Liver (tissue), 9 donors: ENCODE data around the gene ZNF649. TPM values are rescaled to one million over a fixed set of nuclear protein-coding genes. Genes with fewer than 3 reads are reported as not detected.

ENCODE experiments used
- DNase-seq: peaks from one replicate; pipeline ENCODE4 v3.0.0-alpha.2; 2017; ENCODE audit warnings: low spot score
- H3K27ac ChIP-seq, 2 donors: one replicate each; pipeline ENCODE4 v1.7.0; 2013; ENCODE audit warnings: inconsistent platforms in 2 of 2, low read length in 2 of 2, control low read depth in 1 of 2, low read depth in 1 of 2, mild to moderate bottlenecking in 1 of 2
- H3K27me3 ChIP-seq, 4 donors: one replicate each; pipeline versions ENCODE4 v1.6.1 to v1.7.0; 2013; ENCODE audit warnings: low read length in 3 of 4, inconsistent platforms in 1 of 4, mild to moderate bottlenecking in 1 of 4, moderate library complexity in 1 of 4; ENCODE audit not compliant: control insufficient read depth in 4 of 4, insufficient read depth in 4 of 4
- H3K36me3 ChIP-seq, 4 donors: one replicate each; pipeline versions ENCODE4 v1.6.1 to v1.7.0; 2013; ENCODE audit warnings: low read length in 3 of 4, mild to moderate bottlenecking in 3 of 4, low read depth in 1 of 4, moderate library complexity in 1 of 4; ENCODE audit not compliant: control insufficient read depth in 4 of 4, insufficient read depth in 3 of 4
- H3K4me1 ChIP-seq, 4 donors: one replicate each; pipeline versions ENCODE4 v1.6.1 to v1.7.0; 2013; ENCODE audit warnings: low read length in 3 of 4, mild to moderate bottlenecking in 3 of 4, moderate library complexity in 1 of 4; ENCODE audit not compliant: control insufficient read depth in 4 of 4, insufficient read depth in 4 of 4
- H3K4me3 ChIP-seq, 3 donors: one replicate each; pipeline versions ENCODE4 v1.6.1 to v1.7.0; 2013; ENCODE audit warnings: low read length in 3 of 3, control low read depth in 1 of 3, low read depth in 1 of 3, mild to moderate bottlenecking in 1 of 3
- H3K9ac ChIP-seq, 2 donors: one replicate each; pipeline ENCODE4 v1.7.0; 2013; ENCODE audit warnings: low read length in 2 of 2, mild to moderate bottlenecking in 2 of 2, moderate library complexity in 2 of 2, control low read depth in 1 of 2, low read depth in 1 of 2
- H3K9me3 ChIP-seq, 4 donors: one replicate each; pipeline versions ENCODE4 v1.6.1 to v1.7.0; 2013; ENCODE audit warnings: low read length in 3 of 4; ENCODE audit not compliant: control insufficient read depth in 4 of 4
- CTCF ChIP-seq: fragments of 150-350 bp; IDR thresholded peaks from 2 replicates; pipeline ENCODE4 v1.5.1; 2017; ENCODE audit warnings: improper control_type of control experiment, low read depth, low read length; ENCODE audit not compliant: missing input control
- EGR1 ChIP-seq, 2 donors: IDR thresholded peaks; 2 replicates each; pipeline ENCODE4 v1.6.1; 2016 to 2018; ENCODE audit warnings: antibody characterized with exemption in 2 of 2, low read depth in 2 of 2
- FOXA1 ChIP-seq: IDR thresholded peaks from 2 replicates; pipeline ENCODE4 v1.6.1; 2016; ENCODE audit warnings: antibody characterized with exemption
- FOXA2 ChIP-seq: IDR thresholded peaks from 2 replicates; pipeline ENCODE4 v1.6.1; 2016; ENCODE audit warnings: antibody characterized with exemption
- GABPA ChIP-seq, 2 donors: IDR thresholded peaks in 1 of 2; conservative IDR thresholded peaks in 1 of 2; 2 replicates each; pipeline ENCODE4 v1.6.1; 2016; ENCODE audit warnings: antibody characterized with exemption in 2 of 2, mild to moderate bottlenecking in 1 of 2, moderate library complexity in 1 of 2
- HNF4A ChIP-seq, 2 donors: conservative IDR thresholded peaks; 2 replicates each; pipeline ENCODE4 v1.6.1; 2016; ENCODE audit warnings: antibody characterized with exemption in 2 of 2, mild to moderate bottlenecking in 2 of 2
- HNF4G ChIP-seq: IDR thresholded peaks from 2 replicates; pipeline ENCODE4 v1.6.1; 2016; ENCODE audit warnings: antibody characterized with exemption
- JUND ChIP-seq, 2 donors: IDR thresholded peaks; 2 replicates each; pipeline ENCODE4 v1.6.1; 2016; ENCODE audit warnings: antibody characterized with exemption in 2 of 2
- MAX ChIP-seq: IDR thresholded peaks from 2 replicates; pipeline ENCODE4 v1.6.1; 2016; ENCODE audit warnings: antibody characterized with exemption
- NR2F2 ChIP-seq: IDR thresholded peaks from 2 replicates; pipeline ENCODE4 v1.6.1; 2016; ENCODE audit warnings: antibody characterized with exemption
- RXRA ChIP-seq, 2 donors: IDR thresholded peaks; 2 replicates each; pipeline ENCODE4 v1.6.1; 2017 to 2018; ENCODE audit warnings: antibody characterized with exemption in 2 of 2, mild to moderate bottlenecking in 1 of 2
- SP1 ChIP-seq: IDR thresholded peaks from 2 replicates; pipeline ENCODE4 v1.6.1; 2018; ENCODE audit warnings: antibody characterized with exemption, mild to moderate bottlenecking
- TAF1 ChIP-seq: conservative IDR thresholded peaks from 2 replicates; pipeline ENCODE4 v1.6.1; 2016; ENCODE audit warnings: antibody characterized with exemption, mild to moderate bottlenecking
- WGBS: extraction: QIAGEN DNeasy Blood & Tissue Kit; methylation state at CpG from one replicate; pipeline ENCODE4 v1.1.7; 2013; 5-methylcytosine and 5-hydroxymethylcytosine counted together
- polyA plus RNA-seq, 2 donors: library from polyadenylated mRNA; stranded (reverse) in 1 of 2; unstranded in 1 of 2; fragments of 200-250 nt in 1 of 2; fragments of >200 nt in 1 of 2; fragmentation: Nextera tagmentation in 1 of 2; extraction: Ambion mirVana in 1 of 2; gene quantifications; one replicate each; pipeline versions ENCODE4 v1.2.1 to v1.2.3, GENCODE V29; 2013 to 2015
- total RNA-seq, 2 donors: library from RNA; depleted of rRNA; stranded (reverse); fragments of >200 nt; gene quantifications; one replicate each; pipeline ENCODE4 v1.2.3, GENCODE V29; 2014
- TF ChIP-seq, protein P1 (sequence below): IDR thresholded peaks from 2 replicates; pipeline ENCODE4 v1.6.1; 2016; ENCODE audit warnings: antibody characterized with exemption
- TF ChIP-seq, protein P2 (sequence below): IDR thresholded peaks from 2 replicates; pipeline ENCODE4 v1.6.1; 2016; ENCODE audit warnings: antibody characterized with exemption
- TF ChIP-seq, protein P3 (sequence below): IDR thresholded peaks from 2 replicates; pipeline ENCODE4 v1.6.1; 2016; ENCODE audit warnings: antibody characterized with exemption, mild to moderate bottlenecking
- donor health status: healthy.
- donor health status: healthy.
- donor health status: healthy.
- donor health status: healthy.
- donor health status: healthy.

Gene ZNF649
- total and polyA plus RNA-seq, 4 donors: 0.83 to 5.0 (median 3.1) TPM

- TF ChIP-seq, protein P1, sequence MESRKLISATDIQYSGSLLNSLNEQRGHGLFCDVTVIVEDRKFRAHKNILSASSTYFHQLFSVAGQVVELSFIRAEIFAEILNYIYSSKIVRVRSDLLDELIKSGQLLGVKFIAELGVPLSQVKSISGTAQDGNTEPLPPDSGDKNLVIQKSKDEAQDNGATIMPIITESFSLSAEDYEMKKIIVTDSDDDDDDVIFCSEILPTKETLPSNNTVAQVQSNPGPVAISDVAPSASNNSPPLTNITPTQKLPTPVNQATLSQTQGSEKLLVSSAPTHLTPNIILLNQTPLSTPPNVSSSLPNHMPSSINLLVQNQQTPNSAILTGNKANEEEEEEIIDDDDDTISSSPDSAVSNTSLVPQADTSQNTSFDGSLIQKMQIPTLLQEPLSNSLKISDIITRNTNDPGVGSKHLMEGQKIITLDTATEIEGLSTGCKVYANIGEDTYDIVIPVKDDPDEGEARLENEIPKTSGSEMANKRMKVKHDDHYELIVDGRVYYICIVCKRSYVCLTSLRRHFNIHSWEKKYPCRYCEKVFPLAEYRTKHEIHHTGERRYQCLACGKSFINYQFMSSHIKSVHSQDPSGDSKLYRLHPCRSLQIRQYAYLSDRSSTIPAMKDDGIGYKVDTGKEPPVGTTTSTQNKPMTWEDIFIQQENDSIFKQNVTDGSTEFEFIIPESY: no peak
- TF ChIP-seq HNF4A (conservative IDR thresholded peaks at IDR 0.05) (no peak), MAX (no peak), NR2F2 (no peak), RXRA (IDR thresholded peaks at IDR 0.05) (no peak), FOXA2 (no peak), HNF4G (no peak)
- TF ChIP-seq, protein P2, sequence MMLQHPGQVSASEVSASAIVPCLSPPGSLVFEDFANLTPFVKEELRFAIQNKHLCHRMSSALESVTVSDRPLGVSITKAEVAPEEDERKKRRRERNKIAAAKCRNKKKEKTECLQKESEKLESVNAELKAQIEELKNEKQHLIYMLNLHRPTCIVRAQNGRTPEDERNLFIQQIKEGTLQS: no peak
Observed at GRCh38 chr19:51901860-51902259, 3.0 kb downstream of the ZNF649 start (continued).

- Histone ChIP-seq H3K9me3 (peaks cover 47 to 97% (median 59%) of the 10 kb centered on the region in 4 donors), H3K36me3 (peaks cover 28 to 71% (median 66%) of the 10 kb centered on the region in 4 donors), H3K4me3 (peak overlapping the region in 2 of 3 donors; percentile 68 to 73), H3K27ac (no peak overlapping the region), H3K27me3 (no peaks in the 10 kb centered on the region), H3K9ac (no peak overlapping the region), H3K4me1 (peaks cover 0 to 3% (median under 1%) of the 10 kb centered on the region in 4 donors)
- DNase-seq: no peak
- TF ChIP-seq TAF1: no peak
- TF ChIP-seq HNF4A (conservative IDR thresholded peaks at IDR 0.05): no peak
- no peak for TF ChIP-seq CTCF
- TF ChIP-seq, protein P1: no peak
- no peak for TF ChIP-seq FOXA1
- no peak for TF ChIP-seq MAX
- TF ChIP-seq RXRA (IDR thresholded peaks at IDR 0.05): no peak
- TF ChIP-seq EGR1 (IDR thresholded peaks at IDR 0.05; ENCODE audit: low read depth in 2 of 2): no peak
- TF ChIP-seq JUND (IDR thresholded peaks at IDR 0.05): no peak
- TF ChIP-seq FOXA2: no peak
- TF ChIP-seq GABPA (IDR thresholded peaks at IDR 0.05 in 1 of 2, conservative IDR thresholded peaks at IDR 0.05 in 1 of 2): no peak
- no peak for TF ChIP-seq SP1
- no peak for TF ChIP-seq HNF4G
- TF ChIP-seq, protein P2: no peak
- TF ChIP-seq, protein P3, sequence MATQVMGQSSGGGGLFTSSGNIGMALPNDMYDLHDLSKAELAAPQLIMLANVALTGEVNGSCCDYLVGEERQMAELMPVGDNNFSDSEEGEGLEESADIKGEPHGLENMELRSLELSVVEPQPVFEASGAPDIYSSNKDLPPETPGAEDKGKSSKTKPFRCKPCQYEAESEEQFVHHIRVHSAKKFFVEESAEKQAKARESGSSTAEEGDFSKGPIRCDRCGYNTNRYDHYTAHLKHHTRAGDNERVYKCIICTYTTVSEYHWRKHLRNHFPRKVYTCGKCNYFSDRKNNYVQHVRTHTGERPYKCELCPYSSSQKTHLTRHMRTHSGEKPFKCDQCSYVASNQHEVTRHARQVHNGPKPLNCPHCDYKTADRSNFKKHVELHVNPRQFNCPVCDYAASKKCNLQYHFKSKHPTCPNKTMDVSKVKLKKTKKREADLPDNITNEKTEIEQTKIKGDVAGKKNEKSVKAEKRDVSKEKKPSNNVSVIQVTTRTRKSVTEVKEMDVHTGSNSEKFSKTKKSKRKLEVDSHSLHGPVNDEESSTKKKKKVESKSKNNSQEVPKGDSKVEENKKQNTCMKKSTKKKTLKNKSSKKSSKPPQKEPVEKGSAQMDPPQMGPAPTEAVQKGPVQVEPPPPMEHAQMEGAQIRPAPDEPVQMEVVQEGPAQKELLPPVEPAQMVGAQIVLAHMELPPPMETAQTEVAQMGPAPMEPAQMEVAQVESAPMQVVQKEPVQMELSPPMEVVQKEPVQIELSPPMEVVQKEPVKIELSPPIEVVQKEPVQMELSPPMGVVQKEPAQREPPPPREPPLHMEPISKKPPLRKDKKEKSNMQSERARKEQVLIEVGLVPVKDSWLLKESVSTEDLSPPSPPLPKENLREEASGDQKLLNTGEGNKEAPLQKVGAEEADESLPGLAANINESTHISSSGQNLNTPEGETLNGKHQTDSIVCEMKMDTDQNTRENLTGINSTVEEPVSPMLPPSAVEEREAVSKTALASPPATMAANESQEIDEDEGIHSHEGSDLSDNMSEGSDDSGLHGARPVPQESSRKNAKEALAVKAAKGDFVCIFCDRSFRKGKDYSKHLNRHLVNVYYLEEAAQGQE: no peak
- TF ChIP-seq NR2F2: no peak
- WGBS: 98% methylated on average over 10 of the region's 10 CpGs
Observed at GRCh38 chr19:51891193-51891747, 13.5 kb downstream of the ZNF649 start.
